Upper lobe of left lung (tissue), 6 donors: ENCODE results near the gene KIF4A. TPM values are rescaled to one million over a fixed set of nuclear protein-coding genes. Genes with fewer than 3 reads are reported as not detected.
A peak's percentile ranks its signal among the peaks of the same experiment; 100 is the strongest.
"Not testable (repeated sequence)": the region's sequence is repeated elsewhere in the genome, so short reads cannot be mapped to it uniquely, and the experiment has no call there.

ENCODE experiments used
- ATAC-seq, 2 donors: fragments of 200-7000 bp; cut with Tn5 transposase; one replicate each; pipeline ENCODE4 v1.9.1; 2022; ENCODE audit warnings: mild to moderate bottlenecking in 2 of 2, moderate library complexity in 2 of 2; ENCODE audit not compliant: low FRiP score in 2 of 2
- DNase-seq, 2 donors: peaks; one replicate each; pipeline ENCODE4 v3.0.0-alpha.2; 2019 to 2020
- H3K27ac ChIP-seq, 4 donors: fragments of 200-600 bp; sonication (generic); one replicate each; pipeline ENCODE4 v1.5.1; 2016 to 2019
- H3K27me3 ChIP-seq, 4 donors: fragments of 200-600 bp; sonication (generic); one replicate each; pipeline ENCODE4 v1.5.1; 2017 to 2019
- H3K36me3 ChIP-seq, 4 donors: fragments of 200-600 bp; sonication (generic); one replicate each; pipeline ENCODE4 v1.5.1; 2016 to 2019
- H3K4me1 ChIP-seq, 4 donors: fragments of 200-600 bp; sonication (generic); one replicate each; pipeline ENCODE4 v1.5.1; 2018 to 2019
- H3K4me3 ChIP-seq, 4 donors: fragments of 200-600 bp; sonication (generic); one replicate each; pipeline ENCODE4 v1.5.1; 2017 to 2019; ENCODE audit warnings: mild to moderate bottlenecking in 2 of 4, moderate library complexity in 1 of 4
- H3K9me3 ChIP-seq, 4 donors: fragments of 200-600 bp; sonication (generic); one replicate each; pipeline ENCODE4 v1.5.1; 2018 to 2019
- EP300 ChIP-seq, 4 donors: sonication (generic); formaldehyde crosslinking; IDR thresholded peaks; one replicate each; pipeline ENCODE4 v1.5.1; 2017; ENCODE audit warnings: antibody characterized with exemption in 4 of 4, control low read depth in 2 of 4
- POLR2A ChIP-seq, 4 donors: fragments of 450-650 bp; IDR thresholded peaks; one replicate each; pipeline ENCODE4 v1.5.1; 2016 to 2017; ENCODE audit warnings: antibody characterized with exemption in 4 of 4, mild to moderate bottlenecking in 2 of 4
- POLR2AphosphoS5 ChIP-seq, 2 donors: sonication (generic); formaldehyde crosslinking; IDR thresholded peaks; one replicate each; pipeline ENCODE4 v1.5.1; 2017; ENCODE audit warnings: antibody characterized with exemption in 2 of 2
- WGBS, 2 donors: methylation state at CpG; one replicate each; pipeline ENCODE4 v1.1.5; 2017 to 2018; 5-methylcytosine and 5-hydroxymethylcytosine counted together
- total RNA-seq, 6 donors: library from RNA; depleted of rRNA in 4 of 6; stranded (reverse); fragments of >200 nt in 4 of 6; gene quantifications; one replicate each; pipeline versions ENCODE4 v1.1.0 to v1.2.1, GENCODE V29; 2016 to 2021
- TF ChIP-seq, protein P1 (sequence below), 6 experiments: fragments of 450-650 bp in 4 of 6; fragments of 200-600 bp in 2 of 6; sonication (generic) in 2 of 6; IDR thresholded peaks; one replicate each; pipeline ENCODE4 v1.5.1; 2016 to 2019; ENCODE audit warnings: antibody characterized with exemption in 6 of 6
- donor health status: DM: no; HTN: no; CAD: no; lungs with moderate emphysema.
- donor health status: DM: no; HTN: yes; CAD: no; lungs with severe emphysema.

Gene KIF4A
- total RNA-seq, 6 donors from 2014 or later: under 0.01 to 2.6 (median 0.69) TPM

GRCh38 chrX:70332600-70332999 lies 42.7 kb downstream of the KIF4A start:
- Histone ChIP-seq H3K27me3 (no peaks in the 10 kb centered on the region), H3K9me3 (no peaks in the 10 kb centered on the region), H3K36me3 (no peaks in the 10 kb centered on the region), H3K4me3 (no peak overlapping the region), H3K27ac (no peak overlapping the region), H3K4me1 (no peaks in the 10 kb centered on the region)
- DNase-seq (no peak), ATAC-seq (no peak)
- WGBS, 2 donors: 93 to 100% methylated on average over 1 of the region's 1 CpG
- TF ChIP-seq POLR2AphosphoS5 (IDR thresholded peaks at IDR 0.05): no peak
- no peak for TF ChIP-seq EP300 (IDR thresholded peaks at IDR 0.05)
- TF ChIP-seq, protein P1, sequence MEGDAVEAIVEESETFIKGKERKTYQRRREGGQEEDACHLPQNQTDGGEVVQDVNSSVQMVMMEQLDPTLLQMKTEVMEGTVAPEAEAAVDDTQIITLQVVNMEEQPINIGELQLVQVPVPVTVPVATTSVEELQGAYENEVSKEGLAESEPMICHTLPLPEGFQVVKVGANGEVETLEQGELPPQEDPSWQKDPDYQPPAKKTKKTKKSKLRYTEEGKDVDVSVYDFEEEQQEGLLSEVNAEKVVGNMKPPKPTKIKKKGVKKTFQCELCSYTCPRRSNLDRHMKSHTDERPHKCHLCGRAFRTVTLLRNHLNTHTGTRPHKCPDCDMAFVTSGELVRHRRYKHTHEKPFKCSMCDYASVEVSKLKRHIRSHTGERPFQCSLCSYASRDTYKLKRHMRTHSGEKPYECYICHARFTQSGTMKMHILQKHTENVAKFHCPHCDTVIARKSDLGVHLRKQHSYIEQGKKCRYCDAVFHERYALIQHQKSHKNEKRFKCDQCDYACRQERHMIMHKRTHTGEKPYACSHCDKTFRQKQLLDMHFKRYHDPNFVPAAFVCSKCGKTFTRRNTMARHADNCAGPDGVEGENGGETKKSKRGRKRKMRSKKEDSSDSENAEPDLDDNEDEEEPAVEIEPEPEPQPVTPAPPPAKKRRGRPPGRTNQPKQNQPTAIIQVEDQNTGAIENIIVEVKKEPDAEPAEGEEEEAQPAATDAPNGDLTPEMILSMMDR (IDR thresholded peaks at IDR 0.05): no peak
- TF ChIP-seq POLR2A (IDR thresholded peaks at IDR 0.05): no peak

DNA sequence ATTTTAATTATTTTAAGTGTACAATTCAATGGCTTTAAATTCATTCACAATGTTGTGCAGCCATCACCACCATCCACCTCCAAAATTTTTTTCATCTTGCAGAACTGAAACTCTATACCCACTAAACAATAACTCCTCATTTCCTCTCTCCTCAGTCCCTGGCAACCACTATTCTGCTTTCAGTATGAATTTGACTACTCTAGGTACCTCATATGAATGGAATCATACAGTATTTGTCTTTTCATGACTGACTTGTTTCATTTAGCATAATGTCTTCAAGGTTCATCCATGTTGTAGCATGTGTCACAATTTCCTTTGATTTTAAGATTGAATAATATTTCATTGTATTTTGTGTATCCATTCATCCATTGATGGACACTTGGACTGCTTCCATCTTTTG lies 46.9 kb downstream of the KIF4A start:
- Histone ChIP-seq H3K9me3 (no peaks in the 10 kb centered on the region), H3K36me3 (no peaks in the 10 kb centered on the region), H3K4me3 (no peak overlapping the region), H3K27ac (no peak overlapping the region), H3K27me3 (no peaks in the 10 kb centered on the region), H3K4me1 (no peaks in the 10 kb centered on the region)
- TF ChIP-seq POLR2AphosphoS5 (IDR thresholded peaks at IDR 0.05) (no peak), POLR2A (IDR thresholded peaks at IDR 0.05) (no peak), EP300 (IDR thresholded peaks at IDR 0.05) (no peak)
- TF ChIP-seq, protein P1 (IDR thresholded peaks at IDR 0.05): no peak
- ATAC-seq (no peak), DNase-seq (no peak)

GRCh38 chrX:70338290-70338689 lies 48.4 kb downstream of the KIF4A start:
- 75 to 77% methylated on average over 4 of the region's 4 CpGs for WGBS, 2 donors
- Histone ChIP-seq H3K4me3 (no peak overlapping the region), H3K4me1 (no peaks in the 10 kb centered on the region), H3K27me3 (no peaks in the 10 kb centered on the region), H3K9me3 (no peaks in the 10 kb centered on the region), H3K36me3 (no peaks in the 10 kb centered on the region), H3K27ac (no peak overlapping the region)
- DNase-seq (no peak), ATAC-seq (no peak)
- TF ChIP-seq POLR2AphosphoS5 (IDR thresholded peaks at IDR 0.05): no peak
- TF ChIP-seq, protein P1 (IDR thresholded peaks at IDR 0.05): no peak
- TF ChIP-seq EP300 (IDR thresholded peaks at IDR 0.05): no peak
- TF ChIP-seq POLR2A (IDR thresholded peaks at IDR 0.05): no peak

DNA sequence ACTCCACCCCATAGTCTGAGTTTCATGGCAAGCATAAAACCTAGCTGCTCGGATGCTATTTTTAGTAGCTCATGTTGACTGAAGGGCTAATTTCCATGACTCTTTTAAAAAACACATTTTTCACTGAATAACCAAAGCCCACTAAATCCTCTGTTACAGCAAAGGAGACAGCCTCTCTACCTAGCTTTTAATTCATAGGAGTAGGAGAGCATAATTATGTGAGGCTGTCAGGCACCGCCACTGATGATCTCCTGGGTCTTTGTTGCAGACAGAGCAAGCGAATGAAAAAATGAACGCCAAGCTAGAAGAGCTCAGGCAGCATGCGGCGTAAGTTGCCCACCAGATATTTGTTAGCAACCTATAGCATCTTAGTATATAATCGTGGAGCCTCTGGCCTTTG lies 53.5 kb downstream of the KIF4A start:
- Histone ChIP-seq H3K4me1 (no peaks in the 10 kb centered on the region), H3K36me3 (no peaks in the 10 kb centered on the region), H3K9me3 (no peaks in the 10 kb centered on the region), H3K4me3 (no peak overlapping the region), H3K27me3 (no peaks in the 10 kb centered on the region), H3K27ac (no peak overlapping the region)
- ATAC-seq: no peak
- no peak for DNase-seq
- WGBS, 2 donors: 90 to 95% methylated on average over 5 to 7 of the region's 7 CpGs
- TF ChIP-seq POLR2AphosphoS5 (IDR thresholded peaks at IDR 0.05) (no peak), POLR2A (IDR thresholded peaks at IDR 0.05) (no peak), EP300 (IDR thresholded peaks at IDR 0.05) (no peak)
- TF ChIP-seq, protein P1 (IDR thresholded peaks at IDR 0.05): no peak

GRCh38 chrX:70346418-70347070 lies 56.6 kb downstream of the KIF4A start:
- no peaks in the 10 kb centered on the region for H3K27me3 ChIP-seq
- no peak overlapping the region for H3K27ac ChIP-seq
- no peak for ATAC-seq
- TF ChIP-seq EP300 (IDR thresholded peaks at IDR 0.05) (no peak), POLR2A (IDR thresholded peaks at IDR 0.05) (no peak), POLR2AphosphoS5 (IDR thresholded peaks at IDR 0.05) (no peak)
- TF ChIP-seq, protein P1 (IDR thresholded peaks at IDR 0.05): no peak
- H3K4me3 ChIP-seq: no peak overlapping the region
- 82 to 95% methylated on average over 5 to 6 of the region's 6 CpGs for WGBS, 2 donors
- no peaks in the 10 kb centered on the region for H3K4me1 ChIP-seq
- H3K36me3 ChIP-seq: no peaks in the 10 kb centered on the region
- no peak for DNase-seq
- H3K9me3 ChIP-seq: peaks cover 0 to 13% (median 0%) of the 10 kb centered on the region in 4 donors

GRCh38 chrX:70348825-70349224 lies 58.9 kb downstream of the KIF4A start:
- peaks cover 0 to 13% (median 0%) of the 10 kb centered on the region in 4 donors for H3K9me3 ChIP-seq
- 96 to 97% methylated on average over 7 to 22 of the region's 26 CpGs for WGBS, 2 donors
- not testable (repeated sequence) for H3K27ac ChIP-seq, H3K36me3 ChIP-seq, DNase-seq, H3K27me3 ChIP-seq, H3K4me1 ChIP-seq, ATAC-seq, H3K4me3 ChIP-seq

- not testable (repeated sequence) for H3K27ac ChIP-seq, H3K4me3 ChIP-seq, ATAC-seq, H3K27me3 ChIP-seq, H3K36me3 ChIP-seq, H3K4me1 ChIP-seq
- WGBS, 2 donors: 93 to 94% methylated on average over 6 to 24 of the region's 55 CpGs
- peaks cover 0 to 13% (median 0%) of the 10 kb centered on the region in 4 donors for H3K9me3 ChIP-seq
- peak in 1 of 2 donors; percentile 40 for DNase-seq
Measured at GRCh38 chrX:70349367-70350125, 59.6 kb downstream of the KIF4A start.
